SK-N-SH (cell line): ENCODE data around the gene INS. TPM values are rescaled to one million over a fixed set of nuclear protein-coding genes. Genes with fewer than 3 reads are reported as not detected.
A peak's percentile ranks its signal among the peaks of the same experiment; 100 is the strongest.

Source experiments
- CTCF ChIA-PET: fragments of 300-600, 350-600 bp; formaldehyde crosslinking; extraction: SDS; loops from one replicate; lab custom pipeline; 2021; lab: Yijun Ruan, JAX
- POLR2A ChIA-PET: fragments of 350-600 bp; sonication (Branson Sonifier 250); formaldehyde crosslinking; extraction: SDS; loops from one replicate; lab custom pipeline; 2020; ENCODE audit warnings: antibody characterized with exemption, inconsistent platforms; lab: Yijun Ruan, JAX
- DNase-seq: peaks from one replicate; pipeline ENCODE4 v3.0.0; 2012
- H2AFZ ChIP-seq: fragments of 200-600 bp; sonication (generic); 2 replicates; pipeline ENCODE4 v1.8.1; 2016; ENCODE audit warnings: antibody characterized with exemption, mild to moderate bottlenecking, low read depth
- H3F3A ChIP-seq: fragments of 200-600 bp; sonication (generic); replicated peaks from 2 replicates; pipeline ENCODE3; 2016; ENCODE audit warnings: antibody characterized with exemption, mild to moderate bottlenecking; ENCODE audit not compliant: insufficient read depth
- H3K27ac ChIP-seq, 2 experiments: fragments of 200-500 bp in 1 of 2; fragments of 200-600 bp in 1 of 2; sonication (Bioruptor generic) in 1 of 2; sonication (generic), shearing (Covaris generic) in 1 of 2; 2 replicates each; pipeline versions ENCODE4 v1.5.1 to v1.6.1; 2014 to 2016; ENCODE audit warnings: low read depth in 2 of 2, inconsistent platforms in 1 of 2, low read length in 1 of 2, mild to moderate bottlenecking in 1 of 2, mixed read lengths in 1 of 2
- H3K27me3 ChIP-seq: fragments of 200-600 bp; sonication (generic), shearing (Covaris generic); 2 replicates; pipeline ENCODE4 v1.6.1; 2016; ENCODE audit warnings: mixed run types; ENCODE audit not compliant: insufficient read depth
- H3K36me3 ChIP-seq, 2 experiments: fragments of 200-500 bp in 1 of 2; fragments of 200-600 bp in 1 of 2; sonication (Bioruptor generic) in 1 of 2; sonication (generic) in 1 of 2; replicated peaks in 1 of 2; 2 replicates each; pipeline versions ENCODE3 to v1.5.1; 2014 to 2016; ENCODE audit warnings: low read length in 1 of 2, mild to moderate bottlenecking in 1 of 2; ENCODE audit not compliant: insufficient read depth in 2 of 2, control insufficient read depth in 1 of 2
- H3K4me1 ChIP-seq, 2 experiments: fragments of 200-500 bp in 1 of 2; fragments of 200-600 bp in 1 of 2; sonication (Bioruptor generic) in 1 of 2; sonication (generic), shearing (Covaris generic) in 1 of 2; 2 replicates each; pipeline versions ENCODE4 v1.5.1 to v1.6.1; 2014 to 2016; ENCODE audit warnings: low read depth in 1 of 2, low read length in 1 of 2, mixed run types in 1 of 2; ENCODE audit not compliant: insufficient read depth in 2 of 2, control insufficient read depth in 1 of 2
- H3K4me2 ChIP-seq: fragments of 200-600 bp; sonication (generic), shearing (Covaris generic); 2 replicates; pipeline ENCODE4 v1.6.1; 2017; ENCODE audit warnings: mixed run types
- H3K4me3 ChIP-seq, 2 experiments: fragments of 200-500 bp in 1 of 2; fragments of 200-600 bp in 1 of 2; sonication (Bioruptor generic) in 1 of 2; sonication (generic), shearing (Covaris generic) in 1 of 2; 2 replicates each; pipeline versions ENCODE4 v1.5.1 to v1.8.1; 2014 to 2016; ENCODE audit warnings: low read depth in 2 of 2, inconsistent platforms in 1 of 2, low read length in 1 of 2, mild to moderate bottlenecking in 1 of 2, mixed read lengths in 1 of 2, moderate library complexity in 1 of 2
- H3K79me2 ChIP-seq: fragments of 200-600 bp; sonication (generic); 2 replicates; pipeline ENCODE4 v1.8.1; 2017; ENCODE audit warnings: mild to moderate bottlenecking; ENCODE audit not compliant: insufficient read depth
- H3K9ac ChIP-seq: fragments of 200-600 bp; sonication (generic); 2 replicates; pipeline ENCODE4 v1.6.1; 2017; ENCODE audit warnings: mixed run types
- H3K9me2 ChIP-seq: fragments of 200-600 bp; sonication (generic); 2 replicates; pipeline ENCODE4 v1.6.1; 2017; ENCODE audit warnings: mixed run types
- H3K9me3 ChIP-seq: fragments of 200-600 bp; sonication (generic); 2 replicates; pipeline ENCODE4 v1.6.1; 2017; ENCODE audit warnings: mixed run types, mild to moderate bottlenecking, moderate library complexity
- H4K20me1 ChIP-seq: fragments of 200-600 bp; sonication (generic); 2 replicates; pipeline ENCODE4 v1.6.1; 2017; ENCODE audit warnings: mild to moderate bottlenecking, mixed run types; ENCODE audit not compliant: insufficient read depth
- CHD2 ChIP-seq: fragments of 150-350 bp; IDR thresholded peaks from 2 replicates; pipeline ENCODE4 v1.6.1; 2018; ENCODE audit warnings: low read length; ENCODE audit not compliant: partially characterized antibody
- EP300 ChIP-seq, 2 experiments: IDR thresholded peaks; 2 replicates each; pipeline versions ENCODE4 v1.4.0 to v1.6.1; 2012; ENCODE audit warnings: borderline replicate concordance in 1 of 2, low read depth in 1 of 2, low read length in 1 of 2
- EZH2phosphoT487 ChIP-seq: fragments of 200-600 bp; sonication (generic); IDR thresholded peaks from 2 replicates; pipeline ENCODE4 v1.6.1; 2017; ENCODE audit warnings: low read depth, mixed run types, mild to moderate bottlenecking, antibody characterized with exemption, moderate library complexity, borderline replicate concordance
- GABPA ChIP-seq: IDR thresholded peaks from 2 replicates; pipeline ENCODE4 v1.4.0; 2012; ENCODE audit warnings: low read depth, mild to moderate bottlenecking
- MXI1 ChIP-seq: IDR thresholded peaks from 2 replicates; pipeline ENCODE4 v1.6.1; 2012; ENCODE audit warnings: mild to moderate bottlenecking, low read depth, low read length, improper control_type of control experiment
- PBX3 ChIP-seq: IDR thresholded peaks from 2 replicates; pipeline ENCODE4; 2012
- POLR2AphosphoS5 ChIP-seq: IDR thresholded peaks from 2 replicates; pipeline ENCODE4 v1.6.1; 2012; ENCODE audit warnings: low read depth, low read length
- RAD21 ChIP-seq: IDR thresholded peaks from 2 replicates; pipeline ENCODE4 v1.6.1; 2012; ENCODE audit warnings: mild to moderate bottlenecking, low read length
- TCF12 ChIP-seq: IDR thresholded peaks from 2 replicates; pipeline ENCODE4 v1.4.0; 2012
- WGBS: methylation state at CpG from one replicate; pipeline ENCODE4 v1.1.6; 2017; ENCODE audit warnings: low lambda C conversion rate; 5-methylcytosine and 5-hydroxymethylcytosine counted together
- polyA plus RNA-seq, 3 experiments: library from polyadenylated mRNA; depleted of rRNA; stranded (reverse); fragments of >200 nt; gene quantifications; 2 replicates each; pipeline ENCODE4 v1.2.3, GENCODE V29; 2012
- TF ChIP-seq, protein P1 (sequence below): IDR thresholded peaks from 2 replicates; pipeline ENCODE4 v1.4.0; 2012; ENCODE audit warnings: low read depth
- TF ChIP-seq, protein P2 (sequence below): IDR thresholded peaks from 2 replicates; pipeline ENCODE4 v1.6.1; 2012; ENCODE audit warnings: mild to moderate bottlenecking, low read depth, low read length, moderate library complexity

Gene INS
- polyA plus RNA-seq, 1 of the 3 experiments (the other 2 are of a cell fraction) = not detected

GRCh38 chr11:2174361-2174760 lies 13.4 kb upstream of the INS start:
- peaks cover 0 to 31% of the 10 kb centered on the region in 2 experiments; a peak in 1 of 4 replicates for H3K4me1 ChIP-seq
- no peaks in the 10 kb centered on the region for H3K36me3 ChIP-seq
- no peaks in the 10 kb centered on the region for H3K9me2 ChIP-seq
- H2AFZ ChIP-seq = no peak overlapping the region
- H4K20me1 ChIP-seq = no peaks in the 10 kb centered on the region
- TF ChIP-seq RAD21 (no peak), EZH2phosphoT487 (no peak), POLR2AphosphoS5 (no peak), EP300 (IDR thresholded peaks at IDR 0.05; ENCODE audit: borderline replicate concordance in 1 of 2, low read depth in 1 of 2, low read length in 1 of 2) (no peak), PBX3 (no peak), GABPA (no peak), MXI1 (no peak), CHD2 (no peak)
- TF ChIP-seq, protein P1, sequence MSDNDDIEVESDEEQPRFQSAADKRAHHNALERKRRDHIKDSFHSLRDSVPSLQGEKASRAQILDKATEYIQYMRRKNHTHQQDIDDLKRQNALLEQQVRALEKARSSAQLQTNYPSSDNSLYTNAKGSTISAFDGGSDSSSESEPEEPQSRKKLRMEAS = no peak
- no peak overlapping the region for H3K9ac ChIP-seq
- ChIA-PET CTCF (interaction anchor here (1.0 to 14.7 kb wide), 5 partner anchors 9 to 359 kb away, joined by 3 to 253 read pairs (median 6); partner anchors contain the start of gene INS), POLR2A (no interaction called here)
- no peak overlapping the region for H3K4me3 ChIP-seq
- no peak for DNase-seq
- H3K79me2 ChIP-seq = no peaks in the 10 kb centered on the region
- H3K9me3 ChIP-seq = no peaks in the 10 kb centered on the region
- no peak overlapping the region for H3K4me2 ChIP-seq
- H3F3A ChIP-seq = no peaks in the 10 kb centered on the region
- H3K27ac ChIP-seq = no peak overlapping the region
- WGBS = 68% methylated on average over 8 of the region's 11 CpGs
- no peaks in the 10 kb centered on the region for H3K27me3 ChIP-seq

- H2AFZ ChIP-seq = no peak overlapping the region
- H4K20me1 ChIP-seq = no peaks in the 10 kb centered on the region
- H3K79me2 ChIP-seq = no peaks in the 10 kb centered on the region
- ChIA-PET POLR2A (no interaction called here), CTCF (interaction anchor here (0.7 to 14.7 kb wide), 6 partner anchors 9 to 519 kb away, joined by 3 to 253 read pairs (median 6); partner anchors contain the start of gene INS)
- no peaks in the 10 kb centered on the region for H3K27me3 ChIP-seq
- H3K27ac ChIP-seq = no peak overlapping the region
- no peaks in the 10 kb centered on the region for H3K9me3 ChIP-seq
- no peak overlapping the region for H3K4me2 ChIP-seq
- H3F3A ChIP-seq = no peaks in the 10 kb centered on the region
- whole genome bisulfite sequencing = 48% methylated on average over 4 of the region's 11 CpGs
- H3K9me2 ChIP-seq = no peaks in the 10 kb centered on the region
- no peaks in the 10 kb centered on the region for H3K36me3 ChIP-seq
- peaks cover 0 to 37% of the 10 kb centered on the region in 2 experiments; a peak in 1 of 4 replicates for H3K4me1 ChIP-seq
- no peak for TF ChIP-seq TCF12
- H3K4me3 ChIP-seq = no peak overlapping the region
- H3K9ac ChIP-seq = no peak overlapping the region
- DNase-seq = no peak
Measured at GRCh38 chr11:2173761-2174160, 12.8 kb upstream of the INS start.

DNA sequence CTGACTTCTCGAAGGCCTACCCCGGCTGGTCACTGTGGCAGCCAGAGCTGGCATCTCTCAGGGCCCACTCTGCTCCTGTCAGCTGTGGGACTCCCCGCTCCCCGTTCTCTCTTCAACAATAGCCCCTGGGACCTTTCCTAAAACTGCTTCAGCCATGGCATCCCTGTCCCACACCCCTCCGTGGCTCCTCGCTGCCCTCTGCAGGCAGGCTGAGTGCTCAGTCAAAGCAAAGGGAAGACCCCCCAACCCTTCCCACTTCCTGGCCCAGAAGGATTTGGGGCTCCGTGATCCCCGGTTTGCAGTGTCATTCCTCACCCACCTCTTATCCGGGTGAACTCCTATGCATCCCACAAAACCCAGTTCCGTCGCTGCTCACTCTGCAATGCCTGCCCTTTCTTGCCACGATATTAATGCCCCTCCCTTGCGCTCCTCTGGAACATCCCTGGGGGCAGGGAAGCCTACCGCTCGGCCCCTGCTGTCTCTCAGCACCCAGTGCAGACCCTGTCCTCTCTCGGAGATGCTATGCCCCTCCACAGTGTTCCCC lies 12.2 kb upstream of the INS start:
- no peaks in the 10 kb centered on the region for H3K9me3 ChIP-seq
- no peaks in the 10 kb centered on the region for H3K36me3 ChIP-seq
- WGBS = 56% methylated on average over 13 of the region's 16 CpGs
- no peaks in the 10 kb centered on the region for H3K79me2 ChIP-seq
- no peaks in the 10 kb centered on the region for H4K20me1 ChIP-seq
- CTCF ChIA-PET = interaction anchor here (0.7 to 14.7 kb wide), 5 partner anchors 10 to 518 kb away, joined by 3 to 253 read pairs (median 5); partner anchors contain the start of gene INS
- no peak overlapping the region for H3K4me3 ChIP-seq
- no peaks in the 10 kb centered on the region for H3F3A ChIP-seq
- no peak overlapping the region for H2AFZ ChIP-seq
- H3K4me2 ChIP-seq = no peak overlapping the region
- H3K27ac ChIP-seq = no peak overlapping the region
- POLR2A ChIA-PET = no interaction called here
- peak; percentile 28; the same call in 1 of the 2 replicates for TF ChIP-seq RAD21
- TF ChIP-seq GABPA = no peak
- TF ChIP-seq, protein P1 = no peak
- TF ChIP-seq, protein P2, sequence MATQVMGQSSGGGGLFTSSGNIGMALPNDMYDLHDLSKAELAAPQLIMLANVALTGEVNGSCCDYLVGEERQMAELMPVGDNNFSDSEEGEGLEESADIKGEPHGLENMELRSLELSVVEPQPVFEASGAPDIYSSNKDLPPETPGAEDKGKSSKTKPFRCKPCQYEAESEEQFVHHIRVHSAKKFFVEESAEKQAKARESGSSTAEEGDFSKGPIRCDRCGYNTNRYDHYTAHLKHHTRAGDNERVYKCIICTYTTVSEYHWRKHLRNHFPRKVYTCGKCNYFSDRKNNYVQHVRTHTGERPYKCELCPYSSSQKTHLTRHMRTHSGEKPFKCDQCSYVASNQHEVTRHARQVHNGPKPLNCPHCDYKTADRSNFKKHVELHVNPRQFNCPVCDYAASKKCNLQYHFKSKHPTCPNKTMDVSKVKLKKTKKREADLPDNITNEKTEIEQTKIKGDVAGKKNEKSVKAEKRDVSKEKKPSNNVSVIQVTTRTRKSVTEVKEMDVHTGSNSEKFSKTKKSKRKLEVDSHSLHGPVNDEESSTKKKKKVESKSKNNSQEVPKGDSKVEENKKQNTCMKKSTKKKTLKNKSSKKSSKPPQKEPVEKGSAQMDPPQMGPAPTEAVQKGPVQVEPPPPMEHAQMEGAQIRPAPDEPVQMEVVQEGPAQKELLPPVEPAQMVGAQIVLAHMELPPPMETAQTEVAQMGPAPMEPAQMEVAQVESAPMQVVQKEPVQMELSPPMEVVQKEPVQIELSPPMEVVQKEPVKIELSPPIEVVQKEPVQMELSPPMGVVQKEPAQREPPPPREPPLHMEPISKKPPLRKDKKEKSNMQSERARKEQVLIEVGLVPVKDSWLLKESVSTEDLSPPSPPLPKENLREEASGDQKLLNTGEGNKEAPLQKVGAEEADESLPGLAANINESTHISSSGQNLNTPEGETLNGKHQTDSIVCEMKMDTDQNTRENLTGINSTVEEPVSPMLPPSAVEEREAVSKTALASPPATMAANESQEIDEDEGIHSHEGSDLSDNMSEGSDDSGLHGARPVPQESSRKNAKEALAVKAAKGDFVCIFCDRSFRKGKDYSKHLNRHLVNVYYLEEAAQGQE = no peak
- peaks cover 0 to 42% of the 10 kb centered on the region in 2 experiments; a peak in 1 of 4 replicates for H3K4me1 ChIP-seq
- no peaks in the 10 kb centered on the region for H3K9me2 ChIP-seq
- H3K9ac ChIP-seq = no peak overlapping the region
- DNase-seq = no peak
- H3K27me3 ChIP-seq = no peaks in the 10 kb centered on the region
